Measurements from ENCODE around the gene MED27.

- no peak for TF ChIP-seq POLR2A (IDR thresholded peaks at IDR 0.05; ENCODE audit: low read depth, low read length)
- no peak for TF ChIP-seq POLR2AphosphoS5 (IDR thresholded peaks at IDR 0.05; ENCODE audit: low read depth, low read length)
Measured at GRCh38 chr9:131927091-131927490, 152.6 kb downstream of the MED27 start.

All from GM12892 (cell line).